GM13976 (cell line): ENCODE data around the gene CSTB.

Source experiments
- DNase-seq: peaks from one replicate; pipeline ENCODE4 v3.0.0; 2012; ENCODE audit warnings: low spot score
- in situ Hi-C: fragments of 300-500 bp; cut with MboI; formaldehyde crosslinking; loops from one replicate; pipeline ENCODE4 v1.12.0; 2022; ENCODE audit warnings: low sequenced_read_pairs, mixed read lengths, inconsistent platforms; ENCODE audit not compliant: unreplicated experiment
- TF ChIP-seq, protein P1 (sequence below): IDR thresholded peaks from 2 replicates; pipeline ENCODE4 v1.5.1; 2012; ENCODE audit warnings: borderline replicate concordance, mild to moderate bottlenecking; ENCODE audit not compliant: insufficient read depth; ENCODE audit errors: extremely low read depth, missing control alignments, control extremely low read depth

Gene CSTB

GRCh38 chr21:43775190-43775589 is 918 bp downstream of the CSTB start:
- no peak for DNase-seq
- TF ChIP-seq, protein P1, sequence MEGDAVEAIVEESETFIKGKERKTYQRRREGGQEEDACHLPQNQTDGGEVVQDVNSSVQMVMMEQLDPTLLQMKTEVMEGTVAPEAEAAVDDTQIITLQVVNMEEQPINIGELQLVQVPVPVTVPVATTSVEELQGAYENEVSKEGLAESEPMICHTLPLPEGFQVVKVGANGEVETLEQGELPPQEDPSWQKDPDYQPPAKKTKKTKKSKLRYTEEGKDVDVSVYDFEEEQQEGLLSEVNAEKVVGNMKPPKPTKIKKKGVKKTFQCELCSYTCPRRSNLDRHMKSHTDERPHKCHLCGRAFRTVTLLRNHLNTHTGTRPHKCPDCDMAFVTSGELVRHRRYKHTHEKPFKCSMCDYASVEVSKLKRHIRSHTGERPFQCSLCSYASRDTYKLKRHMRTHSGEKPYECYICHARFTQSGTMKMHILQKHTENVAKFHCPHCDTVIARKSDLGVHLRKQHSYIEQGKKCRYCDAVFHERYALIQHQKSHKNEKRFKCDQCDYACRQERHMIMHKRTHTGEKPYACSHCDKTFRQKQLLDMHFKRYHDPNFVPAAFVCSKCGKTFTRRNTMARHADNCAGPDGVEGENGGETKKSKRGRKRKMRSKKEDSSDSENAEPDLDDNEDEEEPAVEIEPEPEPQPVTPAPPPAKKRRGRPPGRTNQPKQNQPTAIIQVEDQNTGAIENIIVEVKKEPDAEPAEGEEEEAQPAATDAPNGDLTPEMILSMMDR = no peak
- in situ Hi-C loops = no loop called here

DNA sequence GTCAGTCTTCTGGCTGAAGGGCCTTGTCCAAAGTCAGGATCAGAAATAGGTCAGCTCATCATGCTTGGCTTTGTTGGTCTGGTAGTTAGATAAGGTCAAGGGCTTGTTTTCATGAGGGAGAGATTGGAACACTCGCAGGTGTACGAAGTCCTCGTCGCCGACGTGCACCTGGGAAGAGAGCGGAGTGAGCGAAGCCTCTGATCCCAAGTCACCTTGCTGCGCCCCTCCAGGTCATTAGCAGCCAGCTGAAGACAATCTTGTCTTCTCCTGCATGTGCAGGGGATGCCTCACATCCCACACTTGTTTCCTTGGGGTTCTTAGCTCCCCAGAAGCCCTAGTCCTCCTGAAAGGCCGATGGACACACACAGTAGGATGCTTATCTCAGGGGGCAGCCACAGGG is 1.9 kb downstream of the CSTB start:
- DNase-seq = no peak
- in situ Hi-C loops = no loop called here
- TF ChIP-seq, protein P1 = no peak

DNA sequence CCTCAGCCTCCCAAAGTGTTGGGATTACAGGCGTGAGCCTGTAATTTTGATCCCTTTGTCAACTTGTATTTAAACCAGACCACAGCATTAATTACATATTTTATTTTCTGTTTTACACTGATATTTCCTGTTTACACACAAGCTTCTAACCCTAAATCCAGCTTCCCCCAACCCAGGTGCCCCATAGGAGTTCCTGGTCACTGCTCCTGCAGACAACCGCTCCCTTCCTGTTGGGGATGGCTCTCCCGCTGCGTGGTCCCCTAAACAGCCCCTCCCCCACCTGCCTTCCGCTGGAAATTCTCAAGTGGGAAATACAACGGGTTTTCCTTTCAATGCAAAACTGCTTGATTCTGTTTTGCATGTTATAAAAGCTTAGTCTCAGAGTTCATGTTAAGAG is 3.7 kb downstream of the CSTB start:
- in situ Hi-C loops = no loop called here
- TF ChIP-seq, protein P1 = no peak
- DNase-seq = no peak

DNA sequence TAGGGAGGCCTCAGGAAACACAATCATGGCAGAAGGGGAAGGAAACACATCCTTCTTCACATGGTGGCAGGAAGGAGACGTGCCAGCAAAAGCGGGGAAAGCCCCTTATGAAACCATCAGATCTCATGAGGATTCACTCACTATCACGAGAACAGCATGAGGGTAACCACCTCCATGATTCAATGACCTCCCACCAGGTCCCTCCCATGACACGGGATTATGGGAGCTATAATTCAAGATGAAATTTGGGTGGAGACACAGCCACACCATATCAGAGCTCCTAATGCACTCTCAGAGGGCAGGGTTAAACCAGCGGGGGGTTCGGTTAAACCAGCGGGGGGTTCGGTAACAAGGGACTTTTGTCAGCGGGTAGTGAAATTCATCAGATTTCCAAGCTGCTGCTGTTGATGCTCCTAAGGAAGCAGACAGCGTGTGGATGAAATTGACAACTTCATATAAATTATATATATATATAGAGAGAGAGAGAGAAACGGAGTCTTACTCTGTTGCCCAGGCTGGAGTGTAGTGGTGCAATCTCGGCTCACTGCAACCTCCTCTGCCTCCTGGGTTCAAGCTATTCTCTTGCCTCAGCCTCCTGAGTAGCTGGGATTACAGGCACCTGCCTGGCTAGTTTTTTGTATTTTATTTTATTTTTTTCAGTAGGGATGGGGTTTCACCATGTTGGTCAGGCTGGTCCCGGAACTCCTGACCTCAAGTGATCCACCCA is 4.2 kb downstream of the CSTB start:
- TF ChIP-seq, protein P1 = no peak
- in situ Hi-C loops = no loop called here
- DNase-seq = no peak

- in situ Hi-C loops = no loop called here
- TF ChIP-seq, protein P1 = no peak
- DNase-seq = no peak
Measured at GRCh38 chr21:43771199-43771675, 4.9 kb downstream of the CSTB start.

DNA sequence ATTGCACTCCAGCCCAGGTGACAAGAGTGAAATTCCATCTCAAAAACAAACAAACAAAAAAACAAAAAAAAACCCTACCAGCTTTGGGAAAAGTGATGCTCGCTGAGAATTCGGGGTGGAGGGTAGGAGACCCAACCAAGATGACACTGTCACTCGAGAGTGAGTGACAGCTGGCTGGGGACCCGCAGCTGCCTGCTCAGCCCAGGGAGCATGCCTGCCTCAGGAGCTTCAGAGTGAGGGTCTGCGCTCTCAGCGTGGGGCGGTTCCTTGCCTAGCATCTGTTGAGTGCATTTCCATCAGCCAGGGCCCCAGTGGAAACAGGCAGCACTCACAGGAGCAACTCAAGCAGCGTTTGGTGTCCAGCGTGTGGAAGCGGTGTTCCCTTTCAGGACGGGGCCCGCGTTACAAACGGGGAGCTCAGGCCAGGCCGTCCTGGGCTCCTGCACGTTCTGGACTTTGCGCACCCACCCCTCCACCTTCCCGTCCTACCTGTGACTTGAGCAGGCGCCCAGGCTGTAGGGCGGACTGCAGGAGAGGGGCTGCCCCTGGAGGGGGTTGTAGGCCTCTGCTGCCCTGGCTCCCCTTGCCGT is 5.9 kb downstream of the CSTB start:
- in situ Hi-C loops = no loop called here
- DNase-seq = no peak
- TF ChIP-seq, protein P1 = no peak
